Neuronal stem cell (in vitro differentiated cells): ENCODE data around the gene ABLIM1.

Source experiments
- DNase-seq: peaks from one replicate; pipeline ENCODE4 v3.0.0-alpha.2; 2013; ENCODE audit warnings: low spot score
- H2AFZ ChIP-seq: one replicate; pipeline ENCODE4 v1.6.1; 2013; ENCODE audit warnings: mild to moderate bottlenecking, low read length, inconsistent platforms
- H2AK5ac ChIP-seq: 2 replicates; pipeline ENCODE4 v1.6.1; 2013; ENCODE audit warnings: low read depth, mild to moderate bottlenecking, inconsistent platforms, low read length, moderate library complexity, mixed read lengths
- H2BK120ac ChIP-seq: 2 replicates; pipeline ENCODE4 v1.6.1; 2013; ENCODE audit warnings: low read depth, mild to moderate bottlenecking, inconsistent platforms, low read length, moderate library complexity, mixed read lengths
- H2BK12ac ChIP-seq: one replicate; pipeline ENCODE4 v1.6.1; 2013; ENCODE audit warnings: low read length, inconsistent platforms
- H2BK15ac ChIP-seq: 2 replicates; pipeline ENCODE4 v1.6.1; 2013; ENCODE audit warnings: mild to moderate bottlenecking, low read length, inconsistent platforms, mixed read lengths
- H2BK5ac ChIP-seq: one replicate; pipeline ENCODE4 v1.6.1; 2013; ENCODE audit warnings: inconsistent platforms, mild to moderate bottlenecking, low read length, moderate library complexity
- H3K14ac ChIP-seq: one replicate; pipeline ENCODE4 v1.6.1; 2013; ENCODE audit warnings: low read length, inconsistent platforms
- H3K18ac ChIP-seq: 2 replicates; pipeline ENCODE4 v1.6.1; 2013; ENCODE audit warnings: low read length, inconsistent platforms
- H3K23ac ChIP-seq: 2 replicates; pipeline ENCODE4 v1.6.1; 2013; ENCODE audit warnings: low read depth, mild to moderate bottlenecking, mixed read lengths, low read length, inconsistent platforms; ENCODE audit not compliant: poor library complexity
- H3K27ac ChIP-seq: replicated peaks from 3 replicates; pipeline ENCODE4 v1.5.1; 2013; ENCODE audit warnings: low read length, inconsistent platforms
- H3K27me3 ChIP-seq, 3 experiments: 2 replicates each; pipeline ENCODE4 v1.6.1; 2013; ENCODE audit warnings: low read length in 3 of 3, mild to moderate bottlenecking in 2 of 3, inconsistent platforms in 1 of 3, low read depth in 1 of 3, mixed read lengths in 1 of 3, moderate library complexity in 1 of 3; ENCODE audit not compliant: control insufficient read depth in 3 of 3, insufficient read depth in 3 of 3
- H3K36me3 ChIP-seq, 2 donors: replicated peaks in 1 of 2; 2 replicates each; pipeline ENCODE4 v1.6.1; 2013; ENCODE audit warnings: low read length in 2 of 2; ENCODE audit not compliant: control insufficient read depth in 2 of 2, insufficient read depth in 2 of 2
- H3K4ac ChIP-seq: 2 replicates; pipeline ENCODE4 v1.6.1; 2013; ENCODE audit warnings: inconsistent platforms, mild to moderate bottlenecking, low read length, moderate library complexity
- H3K4me1 ChIP-seq, 2 donors: 1 replicate in 1 of 2; 2 replicates in 1 of 2; pipeline ENCODE4 v1.6.1; 2013; ENCODE audit warnings: low read length in 2 of 2, low read depth in 1 of 2; ENCODE audit not compliant: control insufficient read depth in 2 of 2, insufficient read depth in 1 of 2
- H3K4me2 ChIP-seq: one replicate; pipeline ENCODE4 v1.6.1; 2013; ENCODE audit warnings: mild to moderate bottlenecking, low read length, inconsistent platforms; ENCODE audit not compliant: insufficient read depth, poor library complexity, severe bottlenecking
- H3K4me3 ChIP-seq, 2 donors: 2 replicates each; pipeline ENCODE4 v1.5.1; 2013; ENCODE audit warnings: low read length in 2 of 2, mild to moderate bottlenecking in 2 of 2, inconsistent platforms in 1 of 2, moderate library complexity in 1 of 2
- H3K79me1 ChIP-seq: one replicate; pipeline ENCODE4 v1.6.1; 2013; ENCODE audit warnings: low read depth, mild to moderate bottlenecking, inconsistent platforms, low read length, moderate library complexity
- H3K9ac ChIP-seq: one replicate; pipeline ENCODE4 v1.6.1; 2013; ENCODE audit warnings: mild to moderate bottlenecking, low read depth, low read length, inconsistent platforms; ENCODE audit not compliant: poor library complexity
- H3K9me3 ChIP-seq, 2 donors: replicated peaks in 1 of 2; 2 replicates each; pipeline versions ENCODE3 to v1.6.1; 2013; ENCODE audit warnings: low read length in 2 of 2, mild to moderate bottlenecking in 2 of 2, inconsistent platforms in 1 of 2, low read depth in 1 of 2, mixed read lengths in 1 of 2, moderate library complexity in 1 of 2; ENCODE audit not compliant: control insufficient read depth in 2 of 2, insufficient read depth in 1 of 2
- H4K8ac ChIP-seq: one replicate; pipeline ENCODE4 v1.6.1; 2013; ENCODE audit warnings: low read depth, mild to moderate bottlenecking, inconsistent platforms, low read length, moderate library complexity
- H4K91ac ChIP-seq: one replicate; pipeline ENCODE4 v1.6.1; 2013; ENCODE audit warnings: low read length, low read depth, mild to moderate bottlenecking, inconsistent platforms; ENCODE audit not compliant: poor library complexity
- WGBS, 2 donors: extraction: QIAGEN DNeasy Blood & Tissue Kit; methylation state at CpG; one replicate each; pipeline ENCODE4 v1.1.7; 2013; ENCODE audit warnings: missing lambda C conversion rate in 2 of 2, mixed read lengths in 1 of 2; ENCODE audit not compliant: insufficient read length in 2 of 2, insufficient replicate concordance in 1 of 2; ENCODE audit errors: extremely low coverage in 2 of 2; 5-methylcytosine and 5-hydroxymethylcytosine counted together

ABLIM1 gene

GRCh38 chr10:114487815-114488536 lies 170.1 kb downstream of the ABLIM1 start:
- Histone ChIP-seq H3K9ac (no peak overlapping the region), H3K4ac (no peak overlapping the region), H2AK5ac (no peak overlapping the region), H3K36me3 (peaks cover 2 to 64% of the 10 kb centered on the region in 2 donors), H3K27ac (no peak overlapping the region), H3K14ac (no peak overlapping the region), H3K23ac (no peak overlapping the region), H3K4me2 (no peak overlapping the region), H2BK15ac (no peak overlapping the region), H3K18ac (no peak overlapping the region), H2BK120ac (no peak overlapping the region), H2BK12ac (no peak overlapping the region), H3K27me3 (no peaks in the 10 kb centered on the region), H3K4me3 (no peak overlapping the region), H4K8ac (no peak overlapping the region), H3K79me1 (no peaks in the 10 kb centered on the region), H4K91ac (no peak overlapping the region), H2AFZ (no peak overlapping the region), H3K9me3 (peaks cover 2 to 24% of the 10 kb centered on the region in 2 donors), H2BK5ac (no peak overlapping the region), H3K4me1 (peaks cover 12 to 32% of the 10 kb centered on the region in 2 donors)
- no CpG with 5 or more reads among the region's 9 CpGs for WGBS, 2 donors
- DNase-seq = no peak

- Histone ChIP-seq H2BK120ac (no peak overlapping the region), H3K27ac (no peak overlapping the region), H4K8ac (no peak overlapping the region), H4K91ac (no peak overlapping the region), H2BK5ac (no peak overlapping the region), H3K4me3 (no peak overlapping the region), H3K79me1 (no peaks in the 10 kb centered on the region), H3K4me1 (peaks cover 12 to 24% of the 10 kb centered on the region in 2 donors), H2BK15ac (no peak overlapping the region), H3K36me3 (peaks cover 2 to 69% of the 10 kb centered on the region in 2 donors), H3K14ac (no peak overlapping the region), H2BK12ac (no peak overlapping the region), H3K23ac (no peak overlapping the region), H2AK5ac (no peak overlapping the region), H3K4me2 (no peak overlapping the region), H3K18ac (no peak overlapping the region), H2AFZ (no peak overlapping the region), H3K9me3 (peaks cover 2 to 24% of the 10 kb centered on the region in 2 donors), H3K4ac (no peak overlapping the region), H3K27me3 (no peaks in the 10 kb centered on the region), H3K9ac (no peak overlapping the region)
- no CpG with 5 or more reads among the region's 10 CpGs for WGBS, 2 donors
- no peak for DNase-seq
These were observed 170.9 kb downstream of the ABLIM1 start for GRCh38 chr10:114486938-114487814.

- no CpG with 5 or more reads among the region's 5 CpGs for WGBS, 2 donors
- Histone ChIP-seq H2BK5ac (no peak overlapping the region), H2AK5ac (no peak overlapping the region), H2BK120ac (no peak overlapping the region), H3K4me3 (no peak overlapping the region), H3K27me3 (no peaks in the 10 kb centered on the region), H3K79me1 (no peaks in the 10 kb centered on the region), H3K4ac (no peak overlapping the region), H4K91ac (no peak overlapping the region), H2AFZ (no peak overlapping the region), H3K23ac (no peak overlapping the region), H3K27ac (no peak overlapping the region), H3K9me3 (peaks cover 2 to 24% of the 10 kb centered on the region in 2 donors), H3K4me2 (no peak overlapping the region), H2BK12ac (no peak overlapping the region), H2BK15ac (no peak overlapping the region), H3K9ac (no peak overlapping the region), H3K14ac (no peak overlapping the region), H4K8ac (no peak overlapping the region), H3K18ac (no peak overlapping the region), H3K4me1 (peaks cover 12 to 16% of the 10 kb centered on the region in 2 donors), H3K36me3 (peaks cover 2 to 70% of the 10 kb centered on the region in 2 donors)
- DNase-seq = no peak
These were observed 172.2 kb downstream of the ABLIM1 start for GRCh38 chr10:114485696-114486400.
